Caco-2 (cell line): Measurements from ENCODE around the gene STX8. TPM values are rescaled to one million over a fixed set of nuclear protein-coding genes. Genes with fewer than 3 reads are reported as not detected.

Experiments
- BruUV-seq: library from RNA; stranded (reverse); fragments of 400-500 nt; replicated peaks from 2 replicates; lab custom pipeline; 2021; lab: Mats Ljungman, UMichigan
- CTCF ChIA-PET: fragments of 300-600 bp; sonication (Branson Sonifier 250); formaldehyde crosslinking; loops from one replicate; lab custom pipeline; 2022; ENCODE audit warnings: antibody characterized with exemption; lab: Charles Lee
- POLR2A ChIA-PET: fragments of 300-600 bp; sonication (Branson Sonifier 250); formaldehyde crosslinking; loops from one replicate; lab custom pipeline; 2022; ENCODE audit warnings: antibody characterized with exemption; lab: Charles Lee
- DNase-seq, 2 experiments: peaks; one replicate each; pipeline versions ENCODE4 v3.0.0 to v3.0.0-alpha.2; 2020 to 2022
- H3K27me3 ChIP-seq: replicated peaks from 2 replicates; pipeline ENCODE4 v1.6.0; 2011; ENCODE audit warnings: low read length; ENCODE audit not compliant: control insufficient read depth, insufficient read depth
- H3K36me3 ChIP-seq: 2 replicates; pipeline ENCODE4 v1.5.1; 2011; ENCODE audit warnings: low read length; ENCODE audit not compliant: control insufficient read depth, insufficient read depth
- H3K4me1 ChIP-seq: fragments of 250-450 bp; sonication (Bioruptor Pico); 2 replicates; pipeline ENCODE4 v1.5.1; 2020; ENCODE audit warnings: mild to moderate bottlenecking
- H3K4me3 ChIP-seq: 2 replicates; pipeline ENCODE4 v1.5.1; 2011; ENCODE audit warnings: low read depth, mild to moderate bottlenecking, control low read depth, low read length
- H3K9me3 ChIP-seq: fragments of 250-450 bp; sonication (Bioruptor Pico); 2 replicates; pipeline ENCODE4 v1.5.1; 2020; ENCODE audit warnings: mild to moderate bottlenecking, moderate library complexity
- H3K27ac Mint-ChIP-seq: one replicate; pipeline ENCODE4 v1.8.0; 2022; ENCODE audit warnings: mixed read lengths; ENCODE audit not compliant: unreplicated experiment
- H3K27me3 Mint-ChIP-seq: one replicate; pipeline ENCODE4 v1.8.0; 2022; ENCODE audit warnings: mixed read lengths; ENCODE audit not compliant: insufficient read depth, unreplicated experiment
- H3K36me3 Mint-ChIP-seq: one replicate; pipeline ENCODE4 v1.8.0; 2022; ENCODE audit warnings: mild to moderate bottlenecking, mixed read lengths; ENCODE audit not compliant: insufficient read depth, unreplicated experiment
- H3K4me1 Mint-ChIP-seq: one replicate; pipeline ENCODE4 v1.8.0; 2022; ENCODE audit warnings: low read depth, mixed read lengths; ENCODE audit not compliant: unreplicated experiment
- H3K4me3 Mint-ChIP-seq: one replicate; pipeline ENCODE4 v1.8.0; 2022; ENCODE audit warnings: mild to moderate bottlenecking, moderate library complexity, mixed read lengths; ENCODE audit not compliant: unreplicated experiment
- H3K9me3 Mint-ChIP-seq: one replicate; pipeline ENCODE4 v1.8.0; 2022; ENCODE audit warnings: mixed read lengths; ENCODE audit not compliant: unreplicated experiment
- CTCF ChIP-seq, 2 experiments: fragments of 200-600 bp in 1 of 2; IDR thresholded peaks; 1 replicate in 1 of 2; 2 replicates in 1 of 2; pipeline versions ENCODE4 v1.5.1 to v1.8.0; 2011 to 2022; ENCODE audit warnings: antibody characterized with exemption in 1 of 2, control low read depth in 1 of 2, inconsistent platforms in 1 of 2, low read depth in 1 of 2, low read length in 1 of 2, mild to moderate bottlenecking in 1 of 2, moderate library complexity in 1 of 2; ENCODE audit not compliant: insufficient read depth in 1 of 2, severe bottlenecking in 1 of 2, unreplicated experiment in 1 of 2
- intact Hi-C: fragments of 100-400 bp; cut with micrococcal nuclease; formaldehyde crosslinking; loops from one replicate; pipeline ENCODE4 v1.10.0; 2022; ENCODE audit not compliant: unreplicated experiment
- total RNA-seq: library from RNA; stranded (reverse); gene quantifications from 2 replicates; pipeline ENCODE4 v1.2.3, GENCODE V29; 2022

The STX8 gene
- total RNA-seq, 1 experiment from 2014 or later = 22.6 TPM

- BruUV-seq = no TSS peak
- POLR2A ChIA-PET = no interaction called here
- Histone ChIP-seq H3K36me3 (no peaks in the 10 kb centered on the region), H3K27me3 (no peaks in the 10 kb centered on the region), H3K4me1 (no peaks in the 10 kb centered on the region), H3K4me3 (no peak overlapping the region), H3K9me3 (no peaks in the 10 kb centered on the region)
- Mint-ChIP-seq H3K4me1 (no peaks in the 10 kb centered on the region), H3K4me3 (no peak overlapping the region), H3K27ac (no peak overlapping the region), H3K9me3 (peaks cover 6% of the 10 kb centered on the region), H3K36me3 (no peaks in the 10 kb centered on the region), H3K27me3 (no peaks in the 10 kb centered on the region)
- no peak for DNase-seq
- intact Hi-C loops = no loop called here
- TF ChIP-seq CTCF (IDR thresholded peaks at IDR 0.05; ENCODE audit: insufficient read depth in 1 of 2, low read depth in 1 of 2, low read length in 1 of 2, severe bottlenecking in 1 of 2, unreplicated experiment in 1 of 2) = no peak
- CTCF ChIA-PET = no interaction called here
Observed at GRCh38 chr17:9321890-9322289, 253.7 kb downstream of the STX8 start.

GRCh38 chr17:9315360-9315759, 260.3 kb downstream of the STX8 start:
- no peak overlapping the region for H3K4me3 Mint-ChIP-seq
- intact Hi-C loops = no loop called here

GRCh38 chr17:9313346-9313745, 262.3 kb downstream of the STX8 start:
- H3K9me3 ChIP-seq = no peaks in the 10 kb centered on the region
- POLR2A ChIA-PET = no interaction called here
- no peak overlapping the region for H3K4me3 Mint-ChIP-seq
- BruUV-seq = no TSS peak
- H3K4me3 ChIP-seq = no peak overlapping the region
- no peak for DNase-seq
- no peak overlapping the region for H3K27ac Mint-ChIP-seq
- CTCF ChIA-PET = no interaction called here
- peaks cover 11% of the 10 kb centered on the region for H3K9me3 Mint-ChIP-seq
- no peaks in the 10 kb centered on the region for H3K4me1 Mint-ChIP-seq
- no peaks in the 10 kb centered on the region for H3K36me3 ChIP-seq
- no peak for TF ChIP-seq CTCF (IDR thresholded peaks at IDR 0.05; ENCODE audit: insufficient read depth in 1 of 2, low read depth in 1 of 2, low read length in 1 of 2, severe bottlenecking in 1 of 2, unreplicated experiment in 1 of 2)
- intact Hi-C loops = no loop called here
- no peaks in the 10 kb centered on the region for H3K27me3 ChIP-seq
- H3K27me3 Mint-ChIP-seq = no peaks in the 10 kb centered on the region
- H3K36me3 Mint-ChIP-seq = peaks cover 2% of the 10 kb centered on the region
- no peaks in the 10 kb centered on the region for H3K4me1 ChIP-seq

More at GRCh38 chr17:9315360-9315759, 260.3 kb downstream of the STX8 start:
- Mint-ChIP-seq H3K27me3 (no peaks in the 10 kb centered on the region), H3K4me1 (no peaks in the 10 kb centered on the region), H3K27ac (no peak overlapping the region), H3K9me3 (peaks cover 11% of the 10 kb centered on the region), H3K36me3 (no peaks in the 10 kb centered on the region)
- ChIA-PET POLR2A (no interaction called here), CTCF (no interaction called here)
- DNase-seq = no peak
- no peaks in the 10 kb centered on the region for H3K27me3 ChIP-seq
- H3K9me3 ChIP-seq = no peaks in the 10 kb centered on the region
- no peak overlapping the region for H3K4me3 ChIP-seq
- no TSS peak for BruUV-seq
- H3K36me3 ChIP-seq = no peaks in the 10 kb centered on the region
- no peak for TF ChIP-seq CTCF (IDR thresholded peaks at IDR 0.05; ENCODE audit: insufficient read depth in 1 of 2, low read depth in 1 of 2, low read length in 1 of 2, severe bottlenecking in 1 of 2, unreplicated experiment in 1 of 2)
- H3K4me1 ChIP-seq = no peaks in the 10 kb centered on the region
